IPS-18c (cell line): ENCODE data around the gene RNF144A.
A peak's percentile ranks its signal among the peaks of the same experiment; 100 is the strongest.

Experiments
- H3K4me3 ChIP-seq: 2 replicates; pipeline ENCODE4 v1.7.0; 2013; ENCODE audit warnings: low read depth, mild to moderate bottlenecking, low read length, moderate library complexity; ENCODE audit not compliant: insufficient read depth
- H3K9me3 ChIP-seq: one replicate; pipeline ENCODE4 v1.6.1; 2013; ENCODE audit warnings: mild to moderate bottlenecking, low read length, moderate library complexity; ENCODE audit not compliant: control insufficient read depth, insufficient read depth

The RNF144A gene

GRCh38 chr2:6917071-6917760 lies at the start of gene RNF144A:
TSS of gene RNF144A (plus strand) at chr2:6917412. CDS start at chr2:6996927, 79,515 bp downstream.
- H3K4me3 ChIP-seq = peak within 1 kb of the TSS; percentile 56
- no peaks in the 10 kb centered on the region for H3K9me3 ChIP-seq

GRCh38 chr2:6872394-6872793 lies 44.8 kb upstream of the RNF144A start:
- H3K9me3 ChIP-seq = no peaks in the 10 kb centered on the region
- H3K4me3 ChIP-seq = no peak overlapping the region

- Histone ChIP-seq H3K9me3 (no peaks in the 10 kb centered on the region), H3K4me3 (no peak overlapping the region)
Observed at GRCh38 chr2:6874032-6874431, 43.2 kb upstream of the RNF144A start.

- H3K9me3 ChIP-seq = peaks cover 3% of the 10 kb centered on the region
Observed at GRCh38 chr2:6876309-6876708, 40.9 kb upstream of the RNF144A start.

GRCh38 chr2:6877402-6878304 lies 39.6 kb upstream of the RNF144A start, which contains the start of gene RSAD2:
TSS of gene RSAD2 (plus strand) at chr2:6877777. CDS start at chr2:6877801, 24 bp downstream.
- Histone ChIP-seq H3K9me3 (peaks cover 3% of the 10 kb centered on the region), H3K4me3 (no peak within 1 kb of the TSS)

More at GRCh38 chr2:6876309-6876708, 40.9 kb upstream of the RNF144A start:
- H3K4me3 ChIP-seq = no peak overlapping the region

- H3K9me3 ChIP-seq = peaks cover 3% of the 10 kb centered on the region
- no peak overlapping the region for H3K4me3 ChIP-seq
Observed at GRCh38 chr2:6878549-6878948, 38.7 kb upstream of the RNF144A start.

GRCh38 chr2:6879011-6879410 lies 38.2 kb upstream of the RNF144A start:
- Histone ChIP-seq H3K4me3 (no peak overlapping the region), H3K9me3 (peaks cover 3% of the 10 kb centered on the region)

GRCh38 chr2:6880200-6880733 lies 36.9 kb upstream of the RNF144A start:
- H3K9me3 ChIP-seq = peaks cover 3% of the 10 kb centered on the region
- no peak overlapping the region for H3K4me3 ChIP-seq

GRCh38 chr2:6881046-6881445 lies 36.2 kb upstream of the RNF144A start:
- peaks cover 3% of the 10 kb centered on the region for H3K9me3 ChIP-seq

GRCh38 chr2:6881516-6881915 lies 35.7 kb upstream of the RNF144A start:
- no peak overlapping the region for H3K4me3 ChIP-seq
- peaks cover 3% of the 10 kb centered on the region for H3K9me3 ChIP-seq

More at GRCh38 chr2:6881046-6881445, 36.2 kb upstream of the RNF144A start:
- no peak overlapping the region for H3K4me3 ChIP-seq

GRCh38 chr2:6883448-6884122 lies 33.6 kb upstream of the RNF144A start:
- Histone ChIP-seq H3K4me3 (no peak overlapping the region), H3K9me3 (peaks cover 3% of the 10 kb centered on the region)

GRCh38 chr2:6885551-6885950 lies 31.7 kb upstream of the RNF144A start:
- H3K4me3 ChIP-seq = no peak overlapping the region
- no peaks in the 10 kb centered on the region for H3K9me3 ChIP-seq

- no peaks in the 10 kb centered on the region for H3K9me3 ChIP-seq
Observed at GRCh38 chr2:6885968-6886367, 31.2 kb upstream of the RNF144A start.

GRCh38 chr2:6887751-6888192 lies 29.4 kb upstream of the RNF144A start:
- Histone ChIP-seq H3K9me3 (no peaks in the 10 kb centered on the region), H3K4me3 (no peak overlapping the region)

More at GRCh38 chr2:6885968-6886367, 31.2 kb upstream of the RNF144A start:
- H3K4me3 ChIP-seq = no peak overlapping the region

- Histone ChIP-seq H3K4me3 (no peak overlapping the region), H3K9me3 (no peaks in the 10 kb centered on the region)
Observed at GRCh38 chr2:6888724-6889123, 28.5 kb upstream of the RNF144A start.

GRCh38 chr2:6893876-6894482 lies 23.2 kb upstream of the RNF144A start:
- no peaks in the 10 kb centered on the region for H3K9me3 ChIP-seq
- H3K4me3 ChIP-seq = no peak overlapping the region
